ENCODE results near the gene SLC50A1. TPM values are rescaled to one million over a fixed set of nuclear protein-coding genes. Genes with fewer than 3 reads are reported as not detected.
A peak's percentile ranks its signal among the peaks of the same experiment; 100 is the strongest.

The SLC50A1 gene
- total and polyA plus RNA-seq, 8 donors, result 4.5 to 114 (median 39.9) TPM

DNA sequence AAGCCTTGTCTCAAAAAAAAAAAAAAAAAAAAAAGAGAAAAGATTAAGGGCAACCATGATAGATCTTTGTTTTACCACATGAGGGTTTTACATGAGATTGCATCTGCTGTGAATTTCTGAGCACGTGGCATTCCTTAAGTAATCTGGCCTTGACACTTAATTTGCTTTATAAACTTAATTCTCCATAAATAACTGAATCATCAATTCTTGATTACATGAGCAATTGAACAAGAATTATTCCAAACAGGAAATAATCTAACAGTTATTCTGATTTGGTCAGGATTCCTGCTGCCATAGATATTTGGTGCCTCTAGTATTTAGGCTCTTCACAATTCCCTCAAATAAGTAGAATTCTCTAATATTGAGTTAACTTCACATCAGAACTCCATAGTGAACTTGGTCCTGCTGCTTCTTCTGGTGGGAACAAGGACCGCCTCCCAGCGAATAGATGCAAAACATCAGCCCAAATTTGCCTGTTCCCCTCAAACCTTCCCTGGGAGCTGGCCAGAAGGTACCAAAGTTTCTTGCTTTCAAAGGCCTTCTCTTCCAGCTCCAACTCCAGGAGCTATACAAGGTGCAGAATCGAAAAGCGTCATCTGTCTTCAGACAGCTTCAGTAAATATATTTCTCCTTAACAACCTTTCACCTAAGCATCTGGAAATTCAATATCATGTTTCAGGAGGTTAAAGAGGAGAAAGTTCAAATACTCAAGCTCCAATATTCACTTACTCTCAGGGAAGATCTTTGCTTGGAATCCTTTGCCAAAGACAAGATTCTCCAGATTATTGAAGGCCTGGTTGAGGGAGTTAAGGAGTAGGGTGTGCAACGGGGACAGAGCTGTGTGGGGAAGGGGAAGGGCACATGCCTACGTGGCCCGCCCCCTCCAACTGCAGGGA lies 36.4 kb downstream of the SLC50A1 start:
- no peak for DNase-seq

DNA sequence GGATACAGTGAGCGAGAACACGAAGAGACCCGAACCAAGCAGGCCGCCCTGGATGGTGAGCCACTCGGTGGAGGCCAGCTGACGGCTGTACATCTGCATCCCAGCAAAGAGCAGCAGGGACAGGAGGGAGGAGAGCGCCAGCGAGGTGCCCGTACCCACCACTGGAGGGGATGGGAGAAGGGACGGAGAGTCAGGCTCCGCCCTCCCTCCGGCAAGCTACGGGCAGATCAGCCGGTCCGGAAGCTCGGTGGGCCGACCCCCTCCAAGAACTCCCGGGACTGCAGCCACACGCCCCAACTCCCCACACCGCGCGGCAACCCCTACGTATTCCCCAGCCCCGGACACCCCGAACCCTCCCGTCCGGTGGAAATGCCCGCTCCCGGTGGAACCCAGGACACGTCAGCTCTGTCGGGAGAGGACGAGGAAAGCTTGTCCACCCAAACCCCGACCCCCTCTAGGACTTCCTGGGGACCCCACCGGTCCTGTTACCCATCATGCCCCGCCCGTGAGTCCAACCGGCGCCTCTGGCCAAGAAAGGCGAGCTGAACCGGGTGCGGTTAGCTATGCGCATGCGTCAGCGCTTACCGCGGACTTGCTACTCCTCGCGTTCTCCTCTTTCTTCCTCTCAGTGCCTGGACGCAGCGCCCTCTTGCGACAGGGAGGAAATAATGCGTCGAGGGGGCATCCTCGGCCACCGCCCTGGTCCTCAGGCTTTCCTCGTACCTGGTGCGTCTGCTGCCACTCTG lies 37.3 kb downstream of the SLC50A1 start, which contains the start of gene KRTCAP2:
Gene KRTCAP2 (minus strand): TSS at position 573 of the 746 bp plus-strand sequence. CDS start 80 bp downstream, at position 493.
- H3K4me3 ChIP-seq, result peak within 1 kb of the TSS; percentile 84 to 94 (median 90)
- peaks cover 42 to 70% (median 62%) of the 10 kb centered on the region in 4 donors for H3K4me1 ChIP-seq
- intact Hi-C loops (cut with DNase I; ENCODE audit: low total_unique reads), result loop anchor here (10.0 kb wide), 1 partner anchor 52 kb away; no protein-coding TSS in a partner anchor
- TF ChIP-seq, protein P1, sequence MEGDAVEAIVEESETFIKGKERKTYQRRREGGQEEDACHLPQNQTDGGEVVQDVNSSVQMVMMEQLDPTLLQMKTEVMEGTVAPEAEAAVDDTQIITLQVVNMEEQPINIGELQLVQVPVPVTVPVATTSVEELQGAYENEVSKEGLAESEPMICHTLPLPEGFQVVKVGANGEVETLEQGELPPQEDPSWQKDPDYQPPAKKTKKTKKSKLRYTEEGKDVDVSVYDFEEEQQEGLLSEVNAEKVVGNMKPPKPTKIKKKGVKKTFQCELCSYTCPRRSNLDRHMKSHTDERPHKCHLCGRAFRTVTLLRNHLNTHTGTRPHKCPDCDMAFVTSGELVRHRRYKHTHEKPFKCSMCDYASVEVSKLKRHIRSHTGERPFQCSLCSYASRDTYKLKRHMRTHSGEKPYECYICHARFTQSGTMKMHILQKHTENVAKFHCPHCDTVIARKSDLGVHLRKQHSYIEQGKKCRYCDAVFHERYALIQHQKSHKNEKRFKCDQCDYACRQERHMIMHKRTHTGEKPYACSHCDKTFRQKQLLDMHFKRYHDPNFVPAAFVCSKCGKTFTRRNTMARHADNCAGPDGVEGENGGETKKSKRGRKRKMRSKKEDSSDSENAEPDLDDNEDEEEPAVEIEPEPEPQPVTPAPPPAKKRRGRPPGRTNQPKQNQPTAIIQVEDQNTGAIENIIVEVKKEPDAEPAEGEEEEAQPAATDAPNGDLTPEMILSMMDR (IDR thresholded peaks at IDR 0.05), result peak in 6 of 7 experiments; percentile 65 to 99 (median 87)
- TF ChIP-seq POLR2AphosphoS5 (IDR thresholded peaks at IDR 0.05), result peak; percentile 90 to 97 (median 90)
- TF ChIP-seq EP300 (IDR thresholded peaks at IDR 0.05), result no peak
- no peak for TF ChIP-seq POLR2A (IDR thresholded peaks at IDR 0.05)
- H3K27ac ChIP-seq, result peak within 1 kb of the TSS; percentile 80 to 96 (median 93)
- H3K36me3 ChIP-seq, result peaks cover 6 to 26% (median 25%) of the 10 kb centered on the region in 4 donors
- H3K9me3 ChIP-seq, result no peaks in the 10 kb centered on the region
- H3K27me3 ChIP-seq, result peaks cover 0 to 19% (median 6%) of the 10 kb centered on the region in 3 donors
- 0 to 1% (median 0%) methylated on average over 32 to 57 of the region's 57 CpGs for WGBS, 5 donors
- DNase-seq, result peak; percentile 96 to 98

More for the DNA sequence above, 36.4 kb downstream of the SLC50A1 start:
- Histone ChIP-seq H3K4me1 (peaks cover 44 to 70% (median 62%) of the 10 kb centered on the region in 4 donors), H3K4me3 (peak overlapping the region; percentile 84 to 94 (median 90)), H3K27ac (peak overlapping the region; percentile 80 to 96 (median 93)), H3K36me3 (peaks cover 6 to 26% (median 25%) of the 10 kb centered on the region in 4 donors), H3K9me3 (no peaks in the 10 kb centered on the region), H3K27me3 (peaks cover 0 to 19% (median 6%) of the 10 kb centered on the region in 3 donors)
- intact Hi-C loops (cut with DNase I; ENCODE audit: low total_unique reads), result loop anchor here (10.0 kb wide), 1 partner anchor 53 kb away; no protein-coding TSS in a partner anchor
- TF ChIP-seq, protein P1 (IDR thresholded peaks at IDR 0.05), result no peak
- TF ChIP-seq EP300 (IDR thresholded peaks at IDR 0.05), result no peak
- TF ChIP-seq POLR2A (IDR thresholded peaks at IDR 0.05), result no peak
- no peak for TF ChIP-seq POLR2AphosphoS5 (IDR thresholded peaks at IDR 0.05)
- WGBS, 5 donors, result 36 to 42% (median 40%) methylated on average over 8 of the region's 8 CpGs

- H3K4me1 ChIP-seq, result peaks cover 48 to 75% (median 65%) of the 10 kb centered on the region in 4 donors
- peak within 1 kb of the TSS; percentile 84 to 94 (median 90) for H3K4me3 ChIP-seq
- intact Hi-C loops (cut with DNase I; ENCODE audit: low total_unique reads), result loop anchor here (10.0 kb wide), 1 partner anchor 51 kb away; no protein-coding TSS in a partner anchor
- TF ChIP-seq, protein P1 (IDR thresholded peaks at IDR 0.05), result peak in 1 of 7 experiments; percentile 42
- no peak for TF ChIP-seq POLR2AphosphoS5 (IDR thresholded peaks at IDR 0.05)
- H3K27me3 ChIP-seq, result peaks cover 0 to 19% (median 6%) of the 10 kb centered on the region in 3 donors
- H3K36me3 ChIP-seq, result peaks cover 6 to 24% (median 23%) of the 10 kb centered on the region in 4 donors
- H3K9me3 ChIP-seq, result no peaks in the 10 kb centered on the region
- H3K27ac ChIP-seq, result peak within 1 kb of the TSS; percentile 80 to 96 (median 93)
- peak; percentile 25 to 72 for DNase-seq
- 2 to 7% (median 4%) methylated on average over 37 to 38 of the region's 38 CpGs for WGBS, 5 donors
Observed at GRCh38 chr1:155173478-155174323, 38.0 kb downstream of the SLC50A1 start, which contains the start of gene TRIM46. TSS of gene TRIM46 (plus strand) at chr1:155173849. CDS start at chr1:155173967, 118 bp downstream.
